ENCODE measurements around the gene FOLR2.
"Not testable (repeated sequence)": the region's sequence is repeated elsewhere in the genome, so short reads cannot be mapped to it uniquely, and the experiment has no call there.

The FOLR2 gene

GRCh38 chr11:72179804-72180396 is 36.7 kb upstream of the FOLR2 start:
- DNase-seq (ENCODE audit: low read depth): no peak
- no peak overlapping the region for H3K4me3 ChIP-seq (ENCODE audit: control insufficient read depth, low read depth, low read length)
- TF ChIP-seq CTCF (IDR thresholded peaks at IDR 0.05; ENCODE audit: control insufficient read depth, insufficient read depth, low read depth, low read length, missing control alignments): no peak

- DNase-seq (ENCODE audit: low read depth): not testable (repeated sequence)
Observed at GRCh38 chr11:72180892-72181552, 35.6 kb upstream of the FOLR2 start.

GRCh38 chr11:72181553-72181958 is 35.0 kb upstream of the FOLR2 start:
- peak; percentile 35 for TF ChIP-seq CTCF (IDR thresholded peaks at IDR 0.05; ENCODE audit: control insufficient read depth, insufficient read depth, low read depth, low read length, missing control alignments)
- DNase-seq (ENCODE audit: low read depth); H3K4me3 ChIP-seq (ENCODE audit: control insufficient read depth, low read depth, low read length): not testable (repeated sequence)

More at GRCh38 chr11:72180892-72181552, 35.6 kb upstream of the FOLR2 start:
- not testable (repeated sequence) for H3K4me3 ChIP-seq (ENCODE audit: control insufficient read depth, low read depth, low read length)

GRCh38 chr11:72188267-72188666 is 28.3 kb upstream of the FOLR2 start:
- TF ChIP-seq CTCF (IDR thresholded peaks at IDR 0.05; ENCODE audit: control insufficient read depth, insufficient read depth, low read depth, low read length, missing control alignments): no peak
- no peak overlapping the region for H3K4me3 ChIP-seq (ENCODE audit: control insufficient read depth, low read depth, low read length)
- no peak for DNase-seq (ENCODE audit: low read depth)

GRCh38 chr11:72189455-72190250 is 26.9 kb upstream of the FOLR2 start:
- DNase-seq (ENCODE audit: low read depth): no peak
- H3K4me3 ChIP-seq (ENCODE audit: control insufficient read depth, low read depth, low read length): no peak overlapping the region
- TF ChIP-seq CTCF (IDR thresholded peaks at IDR 0.05; ENCODE audit: control insufficient read depth, insufficient read depth, low read depth, low read length, missing control alignments): no peak

- no peak for DNase-seq (ENCODE audit: low read depth)
- no peak overlapping the region for H3K4me3 ChIP-seq (ENCODE audit: control insufficient read depth, low read depth, low read length)
- TF ChIP-seq CTCF (IDR thresholded peaks at IDR 0.05; ENCODE audit: control insufficient read depth, insufficient read depth, low read depth, low read length, missing control alignments): no peak
Observed at GRCh38 chr11:72190631-72191071, 25.9 kb upstream of the FOLR2 start.

GRCh38 chr11:72191961-72192381 is 24.6 kb upstream of the FOLR2 start, which contains the start of gene FOLR1:
Gene FOLR1, plus strand, starts transcription at chr11:72192140. Its CDS starts 34 bp downstream, at chr11:72192174.
- DNase-seq (ENCODE audit: low read depth): no peak
- TF ChIP-seq CTCF (IDR thresholded peaks at IDR 0.05; ENCODE audit: control insufficient read depth, insufficient read depth, low read depth, low read length, missing control alignments): no peak
- no peak within 1 kb of the TSS for H3K4me3 ChIP-seq (ENCODE audit: control insufficient read depth, low read depth, low read length)

Data from AG09309 (cell line).